Adrenal gland (tissue), 5 donors: Measurements from ENCODE around the gene PLEKHA7.

ENCODE experiments used
- POLR2A ChIP-seq, 2 donors: fragments of 450-650 bp; IDR thresholded peaks; one replicate each; pipeline ENCODE4 v1.6.1; 2017; ENCODE audit warnings: antibody characterized with exemption in 2 of 2, mild to moderate bottlenecking in 2 of 2, moderate library complexity in 1 of 2
- TF ChIP-seq, protein P1 (sequence below), 6 experiments: fragments of 450-650 bp in 4 of 6; fragments of 200-600 bp in 2 of 6; sonication (generic) in 1 of 6; IDR thresholded peaks; 1 replicate in 5 of 6; 2 replicates in 1 of 6; pipeline versions ENCODE4 v1.5.1 to v1.8.0; 2016 to 2021; ENCODE audit warnings: antibody characterized with exemption in 6 of 6, mild to moderate bottlenecking in 2 of 6, moderate library complexity in 1 of 6
- donor health status: DM: no; HTN: no; CAD: no.

DNA sequence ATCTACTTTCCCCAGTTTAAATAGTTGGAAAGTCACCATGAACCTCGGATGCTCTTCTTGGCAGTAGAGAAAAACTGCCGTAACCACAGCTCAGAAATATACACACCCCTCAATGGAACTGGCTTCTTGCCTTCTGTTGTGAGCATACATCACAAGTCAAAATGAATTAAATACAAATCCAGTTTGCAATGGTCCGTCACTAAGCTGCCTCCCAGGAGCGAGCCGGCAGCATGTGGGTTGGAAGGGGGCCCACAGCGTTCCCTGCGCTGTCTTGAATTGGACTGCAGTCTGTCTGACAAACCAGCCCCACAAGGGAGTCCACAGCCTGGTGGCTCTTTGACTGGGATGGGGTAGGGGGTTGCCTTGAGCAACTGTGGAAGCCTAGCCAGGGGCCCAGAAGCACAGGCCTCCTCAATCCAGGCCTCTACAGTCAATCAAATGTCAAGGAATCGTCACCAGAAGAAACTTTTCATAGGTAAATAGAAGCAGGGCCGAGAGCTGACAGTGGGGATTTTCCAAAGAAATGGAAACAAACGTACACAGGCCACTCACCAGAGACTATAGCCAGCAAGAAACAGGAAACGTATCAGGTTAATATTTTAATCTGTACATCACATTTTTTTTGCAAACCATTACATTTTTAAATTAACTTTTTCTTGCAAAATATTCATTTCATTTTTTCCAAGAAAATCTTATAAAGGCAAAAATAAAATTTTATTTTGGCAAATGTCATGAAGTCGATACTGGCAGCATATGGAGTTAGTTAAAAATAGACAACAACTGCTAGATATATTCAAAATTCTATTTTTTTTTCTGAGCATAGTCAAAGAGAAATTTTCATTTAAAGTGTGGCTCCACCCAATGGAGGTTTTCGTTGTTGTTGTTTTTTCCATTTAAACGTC lies 237.3 kb downstream of the PLEKHA7 start:
- TF ChIP-seq POLR2A (IDR thresholded peaks at IDR 0.05) = no peak
- TF ChIP-seq, protein P1, sequence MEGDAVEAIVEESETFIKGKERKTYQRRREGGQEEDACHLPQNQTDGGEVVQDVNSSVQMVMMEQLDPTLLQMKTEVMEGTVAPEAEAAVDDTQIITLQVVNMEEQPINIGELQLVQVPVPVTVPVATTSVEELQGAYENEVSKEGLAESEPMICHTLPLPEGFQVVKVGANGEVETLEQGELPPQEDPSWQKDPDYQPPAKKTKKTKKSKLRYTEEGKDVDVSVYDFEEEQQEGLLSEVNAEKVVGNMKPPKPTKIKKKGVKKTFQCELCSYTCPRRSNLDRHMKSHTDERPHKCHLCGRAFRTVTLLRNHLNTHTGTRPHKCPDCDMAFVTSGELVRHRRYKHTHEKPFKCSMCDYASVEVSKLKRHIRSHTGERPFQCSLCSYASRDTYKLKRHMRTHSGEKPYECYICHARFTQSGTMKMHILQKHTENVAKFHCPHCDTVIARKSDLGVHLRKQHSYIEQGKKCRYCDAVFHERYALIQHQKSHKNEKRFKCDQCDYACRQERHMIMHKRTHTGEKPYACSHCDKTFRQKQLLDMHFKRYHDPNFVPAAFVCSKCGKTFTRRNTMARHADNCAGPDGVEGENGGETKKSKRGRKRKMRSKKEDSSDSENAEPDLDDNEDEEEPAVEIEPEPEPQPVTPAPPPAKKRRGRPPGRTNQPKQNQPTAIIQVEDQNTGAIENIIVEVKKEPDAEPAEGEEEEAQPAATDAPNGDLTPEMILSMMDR (IDR thresholded peaks at IDR 0.05) = no peak
